ENCODE data around the gene DLK2.

The DLK2 gene

DNA sequence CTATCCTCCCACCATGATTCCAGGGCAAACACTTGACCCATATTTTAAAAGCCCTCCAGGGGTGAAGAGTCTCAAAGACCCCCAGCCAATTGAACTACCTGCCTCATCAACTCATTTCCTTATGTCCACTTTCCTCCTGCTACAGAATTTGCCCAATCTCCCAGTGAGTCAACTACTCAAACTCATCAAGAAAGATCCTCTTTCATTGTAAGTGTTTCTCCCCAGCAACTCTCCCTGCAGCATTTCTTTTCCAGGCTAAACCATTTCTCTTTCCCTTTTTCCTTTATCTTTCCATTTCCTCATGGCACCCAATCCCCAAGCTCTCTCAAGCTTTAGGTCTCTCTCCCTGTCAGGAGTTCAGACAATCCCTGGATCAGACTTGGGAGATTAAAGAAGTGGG, 1.5 kb downstream of the DLK2 start:
- DNase-seq (ENCODE audit: low spot score), result no peak

DNA sequence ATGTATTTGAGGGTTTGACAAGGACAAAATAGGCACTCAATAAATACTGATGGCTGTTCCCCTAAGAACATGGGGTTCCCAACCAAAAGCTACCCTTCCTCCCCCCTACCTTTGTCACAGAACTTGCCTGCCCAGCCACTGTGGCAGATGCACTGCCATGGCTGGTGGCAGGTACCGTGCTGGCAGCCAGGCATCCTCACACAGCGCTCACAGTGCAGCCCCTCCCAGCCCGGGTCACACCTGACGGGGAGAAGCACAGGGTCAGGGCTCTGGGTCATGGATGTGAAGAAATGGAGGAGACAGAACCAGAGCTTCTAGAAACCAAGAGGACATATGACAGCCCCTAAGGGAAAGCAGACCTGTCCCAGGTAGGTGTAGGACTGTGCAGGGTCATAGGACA, 2.5 kb downstream of the DLK2 start:
- DNase-seq (ENCODE audit: low spot score), result no peak

DNA sequence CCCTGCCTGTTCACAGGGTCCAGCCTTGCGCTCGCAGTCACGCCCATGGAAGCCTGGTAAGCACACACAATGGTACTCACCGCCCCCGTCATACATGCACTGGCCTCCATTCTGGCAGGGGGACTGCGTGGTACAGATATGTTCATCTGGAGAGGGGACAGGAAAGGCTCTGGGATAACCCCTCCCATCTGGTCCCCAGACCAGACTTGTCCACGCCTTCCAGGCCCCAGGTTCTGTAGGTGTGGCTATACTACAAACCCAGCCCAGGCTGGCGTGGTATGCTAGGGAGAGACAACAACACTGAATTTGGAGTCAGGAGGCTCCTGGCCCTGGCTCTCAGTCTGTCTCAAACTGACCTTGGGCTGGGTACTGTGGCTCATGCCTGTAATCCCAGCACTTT, 3.4 kb downstream of the DLK2 start:
- no peak for DNase-seq (ENCODE audit: low spot score)

DNA sequence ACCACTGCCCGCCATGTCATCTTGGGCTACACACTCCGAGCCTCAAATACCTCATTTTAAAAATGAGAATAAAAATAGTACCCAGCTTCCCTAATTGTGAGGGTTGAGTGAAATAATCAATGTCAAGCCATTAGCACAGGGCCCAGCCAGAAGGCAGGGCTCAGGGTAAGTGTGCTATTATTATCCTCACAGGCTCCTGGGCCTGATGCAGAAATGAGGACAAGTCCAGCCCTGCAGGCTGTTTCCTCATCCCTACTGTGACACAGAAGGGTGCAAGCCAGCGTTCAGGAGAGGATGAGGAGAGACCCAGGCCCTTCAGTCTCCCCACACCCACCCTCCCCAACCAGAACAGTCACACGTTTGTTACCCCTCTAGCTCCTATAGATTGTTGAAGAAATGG, 4.0 kb downstream of the DLK2 start:
- DNase-seq (ENCODE audit: low spot score), result no peak

DNA sequence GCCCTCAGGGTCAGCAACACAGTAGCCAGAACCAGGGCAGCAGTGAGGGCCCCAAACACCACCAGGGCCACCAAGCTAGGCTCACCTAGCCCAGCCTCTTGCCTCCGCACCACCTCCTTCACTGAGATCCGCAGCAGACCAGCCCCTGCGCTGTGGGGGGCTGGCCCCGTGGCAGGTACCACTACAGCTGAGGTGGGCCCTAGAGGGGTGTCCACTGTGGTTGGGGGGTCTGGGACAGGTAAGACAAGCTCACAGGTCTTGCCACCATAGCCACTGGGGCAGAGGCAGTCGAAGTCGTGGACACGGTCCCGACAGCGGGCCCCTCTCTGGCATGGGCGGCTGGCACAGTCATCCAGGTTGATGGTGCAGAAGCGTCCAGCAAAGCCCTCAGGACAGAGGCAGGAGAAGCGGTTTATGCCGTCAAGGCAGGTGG, 4.6 kb downstream of the DLK2 start:
- DNase-seq (ENCODE audit: low spot score), result no peak

DNA sequence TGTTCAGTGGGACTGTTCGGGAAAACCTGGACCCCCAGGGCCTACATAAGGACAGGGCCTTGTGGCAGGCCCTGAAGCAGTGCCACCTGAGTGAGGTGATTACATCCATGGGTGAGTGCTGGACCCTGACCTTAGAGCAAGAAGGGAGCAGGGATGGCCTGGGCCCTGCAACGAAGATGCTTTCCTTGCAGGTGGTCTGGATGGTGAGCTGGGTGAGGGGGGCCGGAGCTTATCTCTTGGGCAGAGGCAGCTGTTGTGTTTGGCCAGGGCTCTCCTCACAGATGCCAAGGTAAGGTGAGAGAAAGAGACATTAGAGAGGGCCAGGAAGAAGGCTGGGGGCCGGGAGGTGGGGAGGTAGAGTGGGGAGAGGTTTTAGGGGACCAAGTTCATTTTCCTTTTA, 6.4 kb downstream of the DLK2 start:
- no peak for DNase-seq (ENCODE audit: low spot score)

DNA sequence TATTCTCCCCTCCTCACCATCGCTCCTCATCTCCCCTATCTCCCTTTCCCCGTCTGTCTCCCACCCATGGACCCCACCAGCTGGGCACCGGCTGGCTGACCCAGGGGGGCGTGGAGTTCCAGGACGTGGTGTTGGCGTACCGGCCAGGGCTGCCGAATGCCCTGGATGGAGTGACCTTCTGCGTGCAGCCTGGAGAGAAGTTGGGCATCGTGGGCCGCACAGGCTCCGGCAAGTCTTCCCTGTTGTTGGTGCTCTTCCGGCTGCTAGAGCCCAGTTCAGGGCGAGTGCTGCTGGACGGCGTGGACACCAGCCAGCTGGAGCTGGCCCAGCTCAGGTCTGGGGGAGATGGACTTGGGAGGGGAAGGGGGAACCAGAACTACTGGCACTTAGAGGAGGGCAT, 7.7 kb downstream of the DLK2 start:
- DNase-seq (ENCODE audit: low spot score), result no peak

DNA sequence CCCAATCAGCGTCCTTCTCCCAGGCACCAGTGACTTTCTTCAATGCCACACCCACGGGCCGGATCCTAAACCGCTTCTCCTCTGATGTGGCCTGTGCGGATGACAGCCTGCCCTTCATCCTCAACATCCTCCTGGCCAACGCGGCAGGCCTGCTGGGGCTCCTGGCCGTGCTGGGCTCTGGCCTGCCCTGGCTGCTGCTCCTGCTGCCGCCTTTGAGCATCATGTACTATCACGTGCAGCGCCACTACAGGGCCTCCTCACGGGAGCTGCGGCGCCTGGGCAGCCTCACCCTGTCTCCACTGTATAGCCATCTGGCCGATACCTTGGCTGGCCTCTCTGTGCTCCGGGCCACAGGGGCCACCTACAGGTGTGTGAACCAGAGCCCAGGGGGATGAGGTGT, 9.8 kb downstream of the DLK2 start:
- no peak for DNase-seq (ENCODE audit: low spot score)

DNA sequence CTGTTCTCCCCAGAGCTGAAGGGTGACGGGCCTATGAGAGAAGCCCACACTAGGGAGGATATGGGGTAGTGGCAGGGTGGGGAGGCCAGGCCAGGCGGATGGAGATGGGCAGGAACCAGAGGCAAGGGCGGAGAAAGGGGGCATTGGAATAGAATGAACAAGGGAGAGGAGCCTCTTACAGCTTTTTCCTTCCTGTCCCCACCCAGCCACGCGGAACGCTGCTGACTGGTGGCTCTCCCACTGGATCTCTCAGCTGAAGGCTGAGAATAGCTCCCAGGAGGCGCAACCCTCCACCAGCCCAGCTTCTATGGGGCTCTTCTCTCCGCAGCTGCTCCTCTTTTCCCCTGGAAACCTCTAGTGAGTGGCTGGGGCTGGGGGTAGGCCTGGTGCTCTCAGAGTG, 10.8 kb downstream of the DLK2 start:
- no peak for DNase-seq (ENCODE audit: low spot score)

DNA sequence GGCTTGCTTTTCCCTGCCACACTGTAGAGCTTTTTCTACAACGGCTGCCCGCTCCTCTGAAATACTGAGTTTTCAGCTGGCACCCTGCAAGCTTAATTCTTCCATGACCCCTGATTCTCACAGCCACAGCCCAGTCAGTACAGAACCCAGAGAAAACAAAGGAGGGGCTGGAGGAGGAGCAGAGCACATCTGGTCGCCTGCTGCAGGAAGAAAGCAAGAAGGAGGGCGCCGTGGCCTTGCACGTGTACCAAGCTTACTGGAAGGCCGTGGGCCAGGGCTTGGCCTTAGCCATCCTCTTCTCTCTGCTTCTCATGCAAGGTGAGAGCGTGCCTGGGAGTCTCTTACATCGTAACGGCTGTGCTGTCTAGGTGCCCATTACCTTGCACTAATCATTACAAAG, 11.3 kb downstream of the DLK2 start:
- no peak for DNase-seq (ENCODE audit: low spot score)

DNA sequence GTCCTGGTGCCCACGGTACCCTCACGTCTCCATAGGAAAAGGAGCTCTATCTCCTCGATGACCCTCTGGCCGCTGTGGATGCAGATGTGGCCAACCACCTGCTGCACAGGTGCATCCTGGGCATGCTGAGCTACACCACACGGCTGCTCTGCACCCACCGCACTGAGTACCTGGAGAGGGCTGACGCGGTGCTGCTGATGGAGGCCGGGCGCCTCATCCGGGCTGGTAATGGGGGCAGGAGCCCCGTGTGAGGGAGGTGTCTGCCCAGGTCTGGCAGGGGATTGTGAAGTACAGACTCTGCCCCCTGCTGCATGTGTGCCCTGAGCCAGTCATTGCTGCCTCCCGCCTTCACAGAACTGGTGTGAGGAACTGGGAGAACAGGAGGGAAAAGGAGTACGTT, 12.4 kb downstream of the DLK2 start:
- no peak for DNase-seq (ENCODE audit: low spot score)

DNA sequence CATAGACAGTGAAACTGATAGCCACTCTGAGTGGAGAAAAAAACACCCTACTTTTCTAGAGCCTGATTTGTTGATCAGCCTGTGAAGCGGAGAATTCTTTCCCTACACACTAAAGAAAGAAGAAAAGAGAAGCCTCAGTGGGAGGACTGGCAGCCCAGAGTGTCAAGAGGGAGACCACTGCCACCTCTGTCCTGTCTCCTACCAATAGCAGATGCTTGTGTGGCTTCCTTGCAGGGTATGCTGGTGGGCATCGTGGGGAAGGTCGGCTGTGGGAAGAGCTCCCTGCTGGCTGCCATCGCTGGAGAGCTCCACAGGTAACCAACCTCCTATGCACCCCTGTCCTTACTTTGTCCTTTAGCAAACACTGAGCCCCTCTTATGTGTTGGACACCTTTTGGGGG, 17.6 kb downstream of the DLK2 start:
- DNase-seq (ENCODE audit: low spot score), result no peak

DNA sequence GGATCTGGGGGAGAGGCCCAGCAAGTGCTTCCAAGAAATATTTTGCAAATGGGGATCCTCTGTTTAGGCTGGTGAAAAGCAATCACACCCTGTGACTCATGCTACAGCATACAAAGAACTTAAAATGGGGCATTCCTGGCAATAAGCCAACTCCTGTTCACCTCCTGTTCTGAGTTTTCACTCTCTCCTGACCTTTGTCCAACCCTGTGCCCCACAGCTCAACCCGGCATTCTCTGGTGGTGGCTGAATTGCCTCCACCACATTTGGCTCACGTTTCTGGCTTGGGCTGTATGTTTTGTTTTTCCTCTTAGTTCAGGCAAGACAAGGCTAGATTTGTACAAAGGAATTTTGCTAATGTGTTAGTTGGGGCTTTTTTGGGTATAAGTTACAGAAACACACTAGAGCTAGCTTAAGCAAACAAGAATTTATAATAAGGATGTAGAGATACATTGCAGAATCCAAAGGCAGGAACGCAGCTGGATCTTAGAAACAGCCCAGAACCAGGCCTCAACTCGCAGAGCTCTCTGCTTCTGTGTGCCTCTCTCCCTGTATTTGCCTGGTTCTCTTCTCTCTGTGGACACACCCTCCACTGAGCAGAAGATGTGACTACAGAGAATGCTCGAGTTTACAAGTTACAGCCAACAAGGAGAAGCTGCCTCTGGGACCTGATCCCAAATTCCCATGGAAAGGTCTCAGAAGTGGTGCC, 18.6 kb downstream of the DLK2 start:
- DNase-seq (ENCODE audit: low spot score), result no peak

DNA sequence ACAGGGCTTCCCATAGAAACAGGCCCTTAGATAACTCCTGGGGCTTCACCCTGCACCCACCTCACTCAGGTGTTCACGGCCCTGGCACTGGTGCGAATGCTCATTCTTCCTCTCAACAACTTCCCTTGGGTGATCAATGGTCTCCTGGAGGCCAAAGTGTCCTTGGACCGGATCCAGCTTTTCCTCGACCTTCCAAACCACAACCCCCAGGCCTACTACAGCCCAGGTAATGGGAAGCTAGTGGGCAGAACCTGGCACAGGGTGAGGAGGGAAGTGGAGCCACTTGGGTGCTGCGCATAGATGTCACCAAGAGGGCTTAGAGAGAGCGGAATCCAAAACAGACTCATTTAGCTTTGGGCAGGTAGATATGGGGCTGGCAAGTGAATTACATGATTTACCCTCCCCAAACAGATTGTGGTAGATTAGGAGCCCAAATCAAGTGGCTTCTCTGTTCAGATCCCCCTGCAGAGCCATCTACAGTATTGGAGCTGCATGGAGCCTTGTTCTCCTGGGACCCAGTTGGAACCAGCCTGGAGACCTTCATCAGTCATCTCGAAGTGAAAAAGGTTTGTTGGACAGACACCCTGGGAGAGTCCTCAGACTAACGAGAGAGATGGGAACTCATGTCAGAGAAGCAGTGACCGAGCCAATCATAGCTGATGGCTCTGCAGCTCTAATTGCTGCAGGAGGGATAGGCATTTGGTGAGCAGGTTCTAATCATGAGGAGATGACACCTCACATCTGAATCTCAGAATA, 19.5 kb downstream of the DLK2 start:
- no peak for DNase-seq (ENCODE audit: low spot score)

DNA sequence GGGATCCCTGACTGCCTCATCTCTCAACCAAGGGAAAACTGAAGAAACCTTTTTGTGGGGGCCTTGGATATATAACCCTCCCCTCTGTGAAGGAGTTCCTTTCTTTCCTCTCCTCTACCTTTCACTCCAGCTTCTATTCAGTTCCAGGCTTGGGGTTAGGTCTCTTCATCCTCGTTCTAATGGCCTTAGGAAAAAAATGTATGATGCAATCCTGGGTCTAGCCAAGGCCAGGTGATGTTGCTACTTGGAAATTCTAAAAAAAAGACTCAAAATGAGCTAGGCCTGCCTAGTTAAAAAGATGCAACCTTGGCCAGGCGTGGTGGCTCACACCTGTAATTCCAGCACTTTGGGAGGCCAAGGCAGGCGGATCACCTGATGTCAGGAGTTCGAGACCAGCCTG, 20.4 kb downstream of the DLK2 start:
- no peak for DNase-seq (ENCODE audit: low spot score)

DNA sequence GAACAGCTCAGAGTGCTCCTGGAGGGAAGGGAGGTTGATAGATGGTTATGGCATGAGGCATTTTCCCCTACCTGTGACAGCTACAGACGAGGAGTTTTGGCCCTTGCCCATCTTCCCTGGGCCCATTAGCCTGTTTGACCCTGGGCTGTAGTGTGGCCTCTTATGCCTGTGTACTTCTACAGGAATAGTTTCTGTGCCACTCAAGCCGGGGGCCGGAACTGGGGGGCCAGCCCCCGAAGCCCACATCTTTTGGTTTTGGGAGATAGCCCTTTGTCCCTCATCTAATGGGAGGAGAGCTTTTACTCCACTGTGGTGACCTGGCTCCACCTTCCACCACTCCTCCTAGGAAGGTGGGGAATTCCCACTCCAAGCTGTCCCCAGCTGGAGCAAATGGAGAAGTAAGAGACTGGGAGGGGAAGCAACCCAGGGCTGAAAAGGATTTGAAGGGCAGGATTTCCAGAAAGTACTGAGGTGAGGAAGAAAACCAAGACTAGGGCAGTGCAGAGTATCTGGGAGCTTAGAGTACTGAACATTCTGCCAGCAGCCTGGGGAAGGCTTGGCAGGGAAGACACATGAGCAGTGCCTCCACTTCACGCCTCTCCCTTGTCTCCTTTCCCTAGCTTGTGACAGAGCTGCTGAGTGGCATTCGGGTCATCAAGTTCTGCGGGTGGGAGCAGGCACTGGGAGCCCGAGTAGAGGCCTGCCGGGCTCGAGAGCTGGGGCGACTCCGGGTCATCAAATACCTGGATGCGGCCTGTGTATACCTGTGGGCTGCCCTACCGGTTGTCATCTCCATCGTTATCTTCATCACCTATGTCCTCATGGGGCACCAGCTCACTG, 21.1 kb downstream of the DLK2 start:
- DNase-seq (ENCODE audit: low spot score), result no peak

DNA sequence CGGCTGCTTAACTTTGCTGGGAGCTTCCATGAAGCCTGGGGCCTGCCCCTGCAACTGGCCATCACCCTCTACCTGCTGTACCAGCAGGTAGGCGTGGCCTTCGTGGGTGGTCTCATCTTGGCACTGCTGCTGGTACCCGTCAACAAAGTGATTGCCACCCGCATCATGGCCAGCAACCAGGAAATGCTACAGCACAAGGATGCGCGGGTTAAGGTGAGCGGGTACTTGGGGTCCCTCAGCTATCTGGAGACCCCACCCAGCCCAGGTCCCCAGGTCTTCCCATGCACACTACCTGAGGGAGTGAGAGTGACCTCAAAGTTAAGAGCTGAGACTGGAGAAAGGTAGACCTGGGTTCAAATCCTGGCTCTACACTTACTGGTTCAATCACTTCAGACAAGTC, 22.2 kb downstream of the DLK2 start:
- no peak for DNase-seq (ENCODE audit: low spot score)

DNA sequence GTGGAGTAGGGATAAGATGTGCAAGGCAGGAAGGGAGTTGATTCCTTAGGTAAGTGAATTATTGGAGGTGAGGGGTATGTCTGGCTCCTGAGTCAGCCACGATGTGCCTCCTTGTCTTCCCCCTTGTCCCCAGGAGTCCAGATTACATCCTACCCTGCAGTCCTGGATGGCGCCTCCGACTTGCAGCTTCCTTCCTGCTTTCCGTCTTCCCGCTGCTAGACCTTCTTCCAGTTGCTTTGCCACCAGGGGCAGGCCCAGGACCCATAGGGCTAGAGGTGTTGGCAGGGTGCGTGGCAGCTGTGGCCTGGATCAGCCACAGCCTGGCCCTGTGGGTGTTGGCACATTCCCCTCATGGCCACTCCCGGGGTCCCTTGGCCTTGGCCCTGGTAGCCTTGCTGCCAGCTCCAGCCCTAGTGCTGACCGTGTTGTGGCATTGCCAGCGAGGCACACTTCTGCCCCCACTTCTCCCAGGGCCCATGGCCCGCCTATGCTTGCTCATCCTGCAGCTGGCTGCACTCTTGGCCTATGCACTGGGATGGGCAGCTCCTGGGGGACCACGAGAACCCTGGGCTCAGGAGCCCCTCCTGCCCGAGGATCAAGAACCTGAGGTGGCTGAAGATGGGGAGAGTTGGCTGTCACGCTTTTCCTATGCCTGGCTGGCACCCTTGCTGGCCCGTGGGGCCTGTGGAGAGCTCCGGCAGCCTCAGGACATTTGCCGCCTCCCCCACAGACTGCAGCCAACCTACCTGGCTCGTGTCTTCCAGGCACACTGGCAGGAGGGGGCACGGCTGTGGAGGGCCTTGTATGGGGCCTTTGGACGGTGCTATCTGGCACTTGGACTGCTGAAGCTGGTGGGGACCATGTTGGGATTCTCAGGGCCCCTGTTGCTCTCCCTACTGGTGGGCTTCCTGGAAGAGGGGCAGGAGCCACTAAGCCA, 23.1 kb downstream of the DLK2 start:
- DNase-seq (ENCODE audit: low spot score), result no peak

DNA sequence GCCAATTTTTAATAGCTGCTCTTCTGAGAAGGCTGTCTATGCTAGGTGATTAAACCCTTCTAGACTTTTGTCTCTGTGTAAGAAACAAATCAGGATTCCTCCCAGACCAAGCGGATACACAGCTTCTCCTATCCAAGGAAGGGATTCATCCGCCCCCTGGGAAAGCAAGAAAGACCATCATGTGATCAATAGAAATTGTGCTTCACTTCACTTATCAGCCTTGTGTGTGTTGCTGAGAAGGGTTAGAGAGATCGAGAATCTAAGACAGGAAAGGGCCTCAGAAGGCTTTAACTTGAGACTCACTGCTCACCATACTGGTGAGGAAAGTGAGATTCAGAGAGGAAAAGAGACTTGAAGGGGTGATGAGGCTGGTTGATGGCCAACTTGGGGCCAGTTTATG, 26.5 kb downstream of the DLK2 start:
- DNase-seq (ENCODE audit: low spot score), result no peak

DNA sequence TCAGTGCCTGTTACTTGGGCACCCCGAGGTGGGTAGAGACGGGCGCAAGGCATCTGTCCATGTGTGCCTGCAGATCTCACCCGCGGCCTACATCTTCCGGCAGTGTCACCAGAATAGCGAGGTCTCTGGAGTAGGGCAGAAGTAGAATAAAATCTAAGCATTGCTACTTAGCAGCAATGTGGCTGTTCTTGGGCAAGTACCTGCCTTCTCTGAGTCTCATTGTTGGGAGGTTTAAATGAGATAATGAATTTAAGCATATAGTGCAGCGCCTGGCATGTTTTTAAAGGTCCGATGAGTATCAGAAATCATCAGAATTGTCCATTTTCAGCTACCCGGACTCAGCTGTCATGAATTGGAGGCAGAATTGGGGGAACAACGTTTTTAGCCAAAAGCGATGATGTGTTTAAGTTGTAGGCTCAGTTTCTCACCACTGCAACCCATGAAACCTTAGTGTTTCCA, 27.2 kb downstream of the DLK2 start:
- DNase-seq (ENCODE audit: low spot score), result no peak

DNA sequence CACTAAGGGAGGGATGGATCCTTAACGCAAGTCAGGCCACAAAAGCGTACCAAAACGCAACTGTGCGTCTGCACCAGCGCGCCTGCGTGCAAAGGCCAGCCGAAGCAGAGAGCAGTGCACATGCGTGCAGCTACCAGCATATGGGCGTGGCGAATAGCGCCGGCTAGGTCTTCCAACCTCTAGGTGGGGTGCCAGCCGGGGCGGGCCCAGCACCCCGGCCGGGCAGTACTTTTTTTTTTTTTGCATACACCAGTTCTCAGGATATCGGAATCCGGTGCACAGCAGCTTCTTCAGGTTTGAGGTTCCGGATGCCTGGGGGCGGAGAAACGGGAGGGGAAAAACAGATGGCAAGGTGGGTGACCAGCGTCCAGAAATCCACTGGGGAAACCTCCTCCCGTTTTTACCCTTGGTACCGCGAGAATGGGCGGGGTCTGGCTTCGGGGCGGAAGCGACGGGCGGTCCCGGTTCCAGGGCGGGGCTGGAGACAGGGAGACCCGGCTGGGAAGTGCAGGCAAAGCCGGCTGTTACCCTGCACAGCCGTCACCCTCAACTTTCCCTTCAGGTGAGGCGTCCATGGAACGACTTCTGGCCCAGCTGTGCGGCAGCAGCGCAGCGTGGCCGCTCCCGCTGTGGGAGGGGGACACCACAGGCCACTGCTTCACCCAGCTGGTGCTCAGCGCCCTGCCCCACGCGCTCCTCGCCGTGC, 27.8 kb downstream of the DLK2 start, which contains the start of gene ABCC10:
Gene ABCC10, plus strand, starts transcription at position 136 of the 706 bp plus-strand sequence. Its CDS starts 438 bp downstream, at position 574.
- DNase-seq (ENCODE audit: low spot score), result peak; percentile 96
